ENCODE data around the gene ERGIC1.

Gene ERGIC1

DNA sequence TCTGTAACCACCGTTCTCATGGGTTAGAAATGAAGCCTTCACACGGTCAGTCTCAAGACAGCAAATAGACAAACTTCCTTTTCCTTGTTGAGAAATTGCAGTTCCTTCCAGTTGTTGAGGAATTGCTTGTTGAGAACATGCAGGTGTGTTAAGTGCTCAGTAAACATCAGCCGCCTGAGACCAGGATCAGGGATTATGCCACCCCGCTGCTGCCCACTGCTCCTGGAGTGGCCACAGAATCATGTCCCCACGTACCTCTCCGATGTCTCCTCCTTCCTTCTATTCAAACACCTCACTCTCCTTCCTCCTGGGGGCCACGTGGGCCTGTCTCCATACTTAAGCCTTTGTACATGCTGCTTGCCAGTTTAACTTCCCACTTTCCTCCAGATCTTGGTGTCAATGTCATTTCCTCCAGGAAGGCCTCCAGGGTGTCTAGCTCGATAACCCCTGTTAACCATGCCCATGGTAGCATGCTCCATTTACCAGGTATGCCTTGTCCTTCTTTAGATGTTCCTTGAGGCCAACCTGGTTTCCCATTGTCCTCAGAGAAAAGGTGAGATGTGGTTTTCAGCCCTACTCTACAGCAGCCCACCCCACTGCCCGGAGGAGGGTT, 91.4 kb downstream of the ERGIC1 start:
- ATAC-seq, result no peak

DNA sequence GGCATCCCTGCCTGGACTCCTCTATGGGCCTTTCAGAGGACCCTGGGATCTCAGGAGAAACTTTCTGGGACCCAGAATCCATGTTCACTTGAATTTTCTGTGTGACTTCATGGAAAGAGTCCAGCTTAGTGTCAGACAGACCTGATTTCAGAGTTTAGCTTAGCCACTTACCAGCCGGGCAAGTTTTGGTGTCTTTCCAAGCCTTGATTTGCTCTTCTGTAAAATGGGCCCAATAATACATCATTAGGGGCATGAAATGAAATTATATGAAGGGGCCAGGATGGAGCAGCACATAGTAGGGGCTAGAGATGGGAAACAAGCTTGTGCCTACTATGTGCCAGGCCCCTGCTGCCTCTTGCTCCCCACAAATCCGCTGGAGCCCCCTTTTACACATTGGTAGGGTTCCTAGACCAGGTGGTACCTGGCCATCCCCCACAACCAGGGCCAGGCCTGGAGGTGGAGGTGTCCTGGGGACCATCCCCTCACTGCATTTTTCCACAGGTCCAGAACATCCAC, 92.0 kb downstream of the ERGIC1 start:
- no peak for ATAC-seq

DNA sequence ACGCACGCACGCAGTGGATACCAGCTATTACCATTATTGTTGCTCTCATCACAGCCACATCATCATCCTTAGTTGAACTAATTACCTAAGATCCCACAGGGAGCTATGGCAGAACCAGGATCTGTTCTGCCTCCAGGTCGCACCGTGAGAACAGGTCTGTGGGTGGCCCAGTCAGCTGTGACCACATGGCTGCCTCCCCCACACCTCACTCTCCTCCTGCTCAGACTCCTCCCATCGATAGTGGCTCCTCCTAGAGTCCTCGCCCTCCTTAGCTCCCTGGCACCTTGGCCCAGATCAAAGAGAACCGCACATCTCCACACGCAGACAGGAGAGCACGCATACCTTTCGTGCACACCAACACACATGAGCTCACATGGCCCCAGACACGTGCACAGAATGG, 92.7 kb downstream of the ERGIC1 start:
- ATAC-seq, result no peak

DNA sequence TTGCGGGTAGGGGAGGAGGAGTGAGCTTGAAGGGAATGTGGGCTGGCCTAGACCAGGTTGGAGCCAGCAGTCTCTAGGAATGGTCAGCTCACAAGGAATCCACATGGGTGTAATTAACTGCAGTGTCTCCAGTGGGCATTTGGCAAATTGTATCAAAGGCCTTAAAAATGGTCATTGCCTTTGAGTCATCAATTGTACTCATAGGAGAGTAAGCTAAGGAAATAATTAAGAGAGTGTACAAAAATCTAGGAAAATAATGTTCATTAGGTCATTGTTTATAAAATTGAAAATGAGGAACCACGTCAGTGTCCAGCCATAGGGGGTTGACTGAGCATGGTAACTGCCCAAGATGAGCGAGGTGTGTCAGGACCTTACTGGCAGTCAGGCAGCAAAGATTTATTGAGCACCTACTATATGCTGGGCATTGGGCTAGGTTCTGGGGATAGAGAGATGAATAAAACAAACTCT, 95.4 kb downstream of the ERGIC1 start:
- ATAC-seq, result no peak

DNA sequence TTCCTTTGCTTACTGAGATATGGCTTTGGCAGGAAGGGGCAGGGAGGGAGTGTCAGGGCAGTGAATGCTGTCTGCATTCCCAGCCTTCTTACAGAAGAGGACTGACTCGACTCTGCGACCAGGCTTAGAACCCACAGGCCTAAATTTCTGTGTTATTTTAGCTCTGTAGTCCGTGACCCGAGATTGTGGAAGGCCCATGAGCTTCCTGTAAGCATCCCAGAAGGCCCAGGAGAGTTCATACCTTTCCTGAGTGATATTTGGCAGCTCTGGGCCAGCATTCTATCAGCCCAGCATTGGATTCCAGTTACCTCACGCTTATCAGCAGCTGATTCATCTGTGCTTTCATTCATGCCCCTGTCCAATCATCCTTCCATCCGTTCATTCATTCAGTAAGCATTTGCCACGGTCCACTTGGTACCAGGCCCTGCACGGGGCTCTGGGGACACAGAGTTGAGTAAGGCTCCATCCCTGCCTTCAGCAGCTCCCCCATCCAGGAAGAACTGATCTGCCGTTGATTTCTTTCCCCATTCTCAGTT, 97.0 kb downstream of the ERGIC1 start:
- ATAC-seq, result no peak

DNA sequence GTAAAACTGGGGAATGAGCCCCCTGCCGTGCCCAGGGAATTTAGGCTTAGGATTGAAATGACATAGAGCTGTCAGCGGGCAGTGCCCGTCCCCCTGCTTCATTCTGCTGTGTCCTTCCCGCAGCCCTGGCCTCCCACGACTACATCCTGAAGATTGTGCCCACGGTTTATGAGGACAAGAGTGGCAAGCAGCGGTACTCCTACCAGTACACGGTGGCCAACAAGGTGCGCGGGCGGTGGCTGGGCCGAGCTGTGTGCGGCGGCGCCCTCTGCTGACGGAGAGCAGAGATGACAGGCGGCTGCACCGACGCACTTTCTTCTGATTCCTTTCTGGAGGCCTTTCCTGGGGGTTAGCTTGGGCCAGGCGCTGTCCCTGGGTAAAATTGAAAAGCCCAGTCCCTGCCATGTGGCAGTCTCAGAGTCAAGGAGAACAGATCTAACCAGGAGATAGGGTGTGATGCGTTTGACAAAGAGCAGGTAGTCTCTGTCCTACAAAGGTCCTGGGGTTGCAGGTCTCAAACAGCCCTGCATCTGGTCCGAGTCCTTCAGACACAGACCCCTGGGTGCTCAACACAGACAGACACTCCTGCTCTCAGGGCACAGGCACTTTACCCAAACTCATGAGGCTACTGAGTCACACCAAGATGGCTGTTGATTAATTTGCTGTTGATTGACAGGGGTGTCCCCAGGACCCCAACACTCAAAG, 98.4 kb downstream of the ERGIC1 start:
- peak; percentile 83 to 89 for ATAC-seq

DNA sequence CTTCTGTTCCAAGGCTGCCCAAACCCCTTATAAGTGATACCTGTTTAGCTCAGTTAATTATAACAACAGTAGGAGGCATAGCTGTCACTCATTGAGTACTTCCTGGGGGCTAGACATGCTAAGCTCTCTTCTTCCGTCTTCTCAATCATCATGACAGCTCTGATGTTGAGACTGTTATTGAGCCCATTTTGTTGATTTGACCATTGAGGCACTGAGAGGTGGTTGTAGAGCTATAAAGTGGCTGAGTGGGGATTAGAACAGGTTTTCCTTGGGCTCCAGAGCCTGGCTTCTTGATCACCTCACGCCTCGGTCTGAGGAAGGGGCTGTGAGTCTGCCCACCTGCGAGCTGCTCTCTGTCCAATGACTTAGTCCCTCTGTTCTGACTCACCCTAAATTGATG, 99.2 kb downstream of the ERGIC1 start:
- ATAC-seq, result no peak

DNA sequence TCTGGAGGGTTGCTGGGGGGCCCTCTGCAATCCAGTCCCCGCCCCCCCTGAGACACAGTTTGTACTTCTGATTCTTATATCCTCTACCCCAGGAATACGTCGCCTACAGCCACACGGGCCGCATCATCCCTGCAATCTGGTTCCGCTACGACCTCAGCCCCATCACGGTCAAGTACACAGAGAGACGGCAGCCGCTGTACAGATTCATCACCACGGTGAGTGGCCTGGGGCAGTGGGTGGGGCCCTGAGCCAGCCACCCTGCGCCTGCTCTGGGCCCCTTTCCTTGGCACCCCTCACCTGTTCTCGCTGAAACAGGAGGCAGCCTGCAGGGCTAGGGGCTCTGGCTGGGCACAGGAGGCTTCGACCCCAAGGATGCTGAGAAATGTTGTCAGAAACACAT, 101.0 kb downstream of the ERGIC1 start:
- ATAC-seq, result no peak

DNA sequence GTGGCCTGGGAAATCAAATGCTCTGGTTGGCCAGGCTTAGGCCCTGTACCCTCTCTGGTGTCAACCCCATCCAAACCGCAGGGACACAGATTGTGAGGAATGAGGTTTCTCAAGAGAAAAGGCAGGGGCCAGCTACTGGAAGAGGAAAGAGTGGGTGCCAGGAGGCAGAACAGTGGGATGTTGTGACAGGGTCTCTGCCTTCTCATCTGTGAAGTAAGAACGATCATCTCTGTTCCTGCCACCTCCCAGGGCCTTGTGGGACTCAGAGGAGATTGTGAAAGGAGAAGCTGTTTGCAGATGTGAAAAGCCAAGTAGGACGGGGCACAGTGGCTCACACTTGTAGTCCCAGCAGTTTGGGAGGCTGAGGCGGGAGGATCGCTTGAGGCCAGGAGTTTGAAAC, 102.3 kb downstream of the ERGIC1 start:
- no peak for ATAC-seq

DNA sequence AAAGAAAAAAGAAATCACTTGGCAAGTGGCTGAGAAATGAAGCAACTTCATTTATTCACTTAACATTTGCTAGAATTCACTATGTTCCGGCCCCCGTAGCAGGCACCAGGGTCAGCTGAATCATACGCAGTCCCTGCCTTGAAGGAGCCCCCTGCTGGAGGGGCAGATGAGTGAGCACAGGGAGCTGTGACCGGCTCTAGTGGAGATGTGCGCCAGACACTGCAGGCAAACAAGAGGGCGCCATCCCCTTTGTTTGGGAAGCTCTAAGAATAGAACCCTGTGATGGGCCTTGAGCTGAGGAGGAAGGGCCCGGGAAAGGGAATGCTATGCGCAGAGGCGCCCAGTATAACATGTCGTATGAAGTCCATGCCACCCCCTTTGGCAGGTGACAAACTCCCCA, 105.0 kb downstream of the ERGIC1 start:
- no peak for ATAC-seq

DNA sequence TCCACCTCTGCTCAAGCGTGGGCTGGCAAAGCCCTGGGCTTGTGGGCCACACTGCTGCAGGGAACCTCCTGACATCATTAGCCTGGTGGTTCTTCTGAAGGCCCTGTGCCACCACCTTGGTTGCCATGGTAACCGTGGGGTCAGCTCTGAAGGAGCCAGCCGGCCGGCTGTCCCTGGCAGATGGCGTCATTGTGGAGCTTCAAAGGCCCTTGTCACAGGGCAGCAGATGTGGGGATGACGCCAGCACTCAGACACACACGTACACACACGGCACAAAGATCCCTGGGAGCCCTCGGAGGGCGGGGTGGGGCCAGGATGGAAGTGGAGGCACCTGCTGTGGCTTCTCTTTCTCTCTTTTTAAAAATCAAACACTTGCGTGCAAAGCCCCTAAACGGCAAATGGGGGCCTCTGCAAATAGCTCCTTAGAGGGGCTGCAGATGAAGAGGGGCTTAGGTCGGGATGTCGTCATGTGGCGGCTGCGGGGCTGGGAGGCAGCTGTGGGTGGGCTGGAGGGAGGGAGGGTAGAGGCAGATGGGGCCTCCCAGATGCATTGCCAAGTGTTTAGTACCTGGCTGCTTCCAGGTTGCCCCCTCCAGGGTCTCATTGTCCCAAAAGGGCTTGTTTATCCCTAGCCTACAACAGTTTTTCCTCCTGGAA, 105.7 kb downstream of the ERGIC1 start:
- ATAC-seq, result no peak

DNA sequence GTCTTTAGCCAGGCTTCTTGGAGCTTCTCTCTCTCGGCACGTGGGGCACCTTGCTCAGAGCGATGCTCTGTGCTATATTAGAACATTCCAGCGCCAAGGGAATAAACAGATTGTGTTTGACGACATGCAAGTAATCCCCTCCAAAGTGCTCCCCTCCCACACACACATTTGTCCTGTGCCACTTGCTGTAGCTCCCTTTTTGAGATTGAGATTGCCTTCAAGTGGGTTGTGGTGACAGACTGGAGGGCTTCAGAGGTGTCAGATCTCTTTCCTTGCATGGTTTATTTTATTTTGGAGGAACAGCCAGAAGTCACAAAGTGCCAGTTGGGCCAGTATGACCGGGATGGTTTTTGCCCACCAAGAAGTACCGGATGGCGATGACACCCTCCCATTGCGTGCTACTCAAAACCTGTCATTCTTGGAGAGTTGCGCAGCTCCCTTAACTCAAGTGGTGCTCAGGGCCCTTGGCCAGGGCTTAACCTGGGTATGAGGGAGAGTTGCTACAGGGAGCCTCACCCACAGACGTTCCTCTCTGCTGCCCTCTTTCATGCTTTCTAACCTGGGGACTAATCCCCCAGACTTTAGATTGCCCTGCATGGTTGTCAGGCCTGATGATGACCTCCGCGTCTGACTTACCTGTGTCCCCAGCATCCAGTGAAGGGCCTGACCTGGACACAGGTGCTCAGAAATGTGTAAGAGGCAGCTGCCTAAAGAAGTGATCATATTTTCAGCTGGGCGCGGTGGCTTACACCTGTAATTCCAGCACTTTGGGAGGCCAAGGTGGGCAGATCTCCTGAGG, 106.4 kb downstream of the ERGIC1 start:
- ATAC-seq, result no peak

DNA sequence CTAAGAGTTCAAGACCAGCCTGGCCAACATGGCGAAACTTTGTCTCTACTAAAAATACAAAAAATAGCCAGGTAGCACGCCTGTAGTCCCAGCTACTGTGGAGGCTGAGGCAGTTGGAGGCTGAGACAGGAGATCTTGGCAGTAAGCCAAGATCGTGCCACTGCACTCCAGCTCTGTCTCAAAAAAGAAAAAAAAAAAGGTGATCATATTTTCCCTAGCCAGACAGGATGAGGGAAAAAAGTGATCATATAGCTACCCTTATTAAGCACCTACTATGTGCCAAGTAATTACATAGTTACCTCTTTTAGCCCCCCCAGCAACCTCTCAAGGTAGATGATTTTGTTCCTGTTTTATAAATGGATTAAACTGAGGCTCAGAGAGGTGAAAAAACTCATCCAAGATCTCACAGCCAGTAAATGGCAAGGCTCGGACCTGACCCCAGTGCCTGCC, 107.0 kb downstream of the ERGIC1 start:
- ATAC-seq, result no peak

DNA sequence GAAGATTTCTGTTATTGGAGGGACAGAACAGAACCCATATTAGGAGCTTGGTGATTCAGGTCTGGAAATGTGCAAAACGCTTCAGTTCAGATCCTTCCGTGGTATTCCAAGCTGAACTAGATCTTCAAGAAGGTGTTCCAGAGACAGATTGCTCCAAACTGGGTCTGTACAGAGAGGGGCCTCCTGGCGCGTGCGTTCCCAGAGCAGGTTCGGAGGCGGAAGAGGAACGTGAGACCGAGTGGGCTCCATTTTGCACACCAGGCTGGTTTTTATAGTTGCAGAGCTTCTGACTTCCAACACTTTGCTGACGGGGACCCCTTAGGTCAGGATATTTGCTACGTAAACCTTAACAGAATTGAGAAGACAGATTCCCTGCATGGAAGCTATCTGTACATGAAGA, 108.5 kb downstream of the ERGIC1 start:
- no peak for ATAC-seq

DNA sequence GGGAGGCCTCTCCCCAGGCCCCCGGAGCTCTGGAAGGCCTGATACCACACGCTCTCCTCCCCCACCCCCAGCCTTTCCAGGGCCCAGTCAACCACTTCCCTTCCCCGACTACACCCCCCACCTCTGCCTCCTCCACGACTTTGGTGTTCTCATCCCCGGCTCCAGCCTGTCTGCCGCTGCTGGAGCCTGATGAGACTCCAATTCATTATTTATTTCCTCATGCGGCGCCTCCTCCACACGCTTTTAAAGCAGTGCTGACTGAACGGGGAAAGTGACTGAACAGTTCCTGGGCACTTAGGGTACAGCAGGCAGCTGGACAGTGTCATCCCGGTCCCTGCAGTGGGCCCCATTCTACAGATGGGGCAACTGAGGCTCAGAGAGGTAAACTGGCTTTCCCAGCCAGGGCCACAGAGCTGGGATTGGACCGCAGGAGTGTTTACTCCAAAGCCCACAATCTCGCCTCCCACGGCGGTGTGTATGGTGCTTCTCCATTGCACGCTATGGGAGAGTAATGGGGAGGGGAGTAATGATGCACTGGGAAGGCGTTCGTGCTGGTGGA, 109.3 kb downstream of the ERGIC1 start:
- ATAC-seq, result no peak

DNA sequence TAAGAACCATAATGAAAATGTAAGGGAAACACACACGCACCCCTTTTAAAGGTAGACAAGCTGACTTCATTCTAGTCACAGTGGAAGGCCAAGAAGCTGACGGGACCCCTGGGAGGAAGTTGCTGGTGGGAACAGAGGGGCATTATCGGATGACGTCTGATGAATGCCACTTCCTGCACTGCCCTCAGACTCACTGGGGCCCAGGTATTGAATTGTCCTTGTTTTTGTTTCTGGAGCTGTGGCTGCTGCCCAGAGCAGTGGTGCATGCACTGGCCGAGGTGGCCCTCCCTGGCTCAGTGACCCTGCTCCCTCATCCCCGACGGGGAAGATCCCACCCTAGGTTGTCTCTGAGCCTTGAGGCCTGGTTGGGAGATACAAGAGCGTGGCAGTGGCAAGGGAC, 109.9 kb downstream of the ERGIC1 start:
- no peak for ATAC-seq

DNA sequence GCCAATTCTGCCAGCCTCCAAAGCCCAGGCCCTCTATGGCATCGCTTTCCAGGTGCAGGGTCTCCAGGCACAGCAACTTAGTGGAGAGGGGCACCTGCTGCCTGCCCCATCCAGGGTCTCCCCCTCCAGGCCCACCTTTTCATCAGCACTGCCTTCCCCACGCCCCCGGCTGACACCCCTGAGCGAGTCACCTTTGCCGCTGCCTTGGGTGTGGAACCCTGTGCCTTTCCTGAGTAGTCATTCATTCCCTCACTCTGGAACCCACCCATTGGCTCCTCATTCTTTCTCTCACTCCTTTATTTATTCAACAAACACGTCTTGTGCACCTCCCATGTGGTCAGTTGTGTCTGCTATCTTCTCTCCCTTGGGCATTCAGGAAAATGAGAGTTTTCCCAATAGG, 110.7 kb downstream of the ERGIC1 start:
- ATAC-seq, result no peak

DNA sequence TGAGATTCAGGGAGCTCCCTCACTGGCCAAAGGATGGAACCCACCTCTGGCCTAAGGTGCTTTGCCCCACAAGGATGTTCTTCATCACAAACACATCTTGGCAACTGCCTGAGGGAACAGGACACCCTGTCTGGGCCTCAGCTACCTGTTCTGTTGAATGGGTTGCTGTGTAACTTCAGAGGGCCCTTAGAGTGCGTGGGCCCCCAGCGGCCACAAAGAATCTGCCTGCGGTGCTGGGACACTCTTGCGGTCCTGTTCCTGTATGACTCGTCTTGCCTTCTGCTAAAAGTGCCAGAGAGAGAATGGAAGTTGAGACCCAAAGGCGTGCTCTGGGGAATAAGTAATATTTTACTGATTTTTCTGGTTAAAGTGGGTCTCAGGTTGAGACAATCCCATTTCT, 111.1 kb downstream of the ERGIC1 start:
- no peak for ATAC-seq

DNA sequence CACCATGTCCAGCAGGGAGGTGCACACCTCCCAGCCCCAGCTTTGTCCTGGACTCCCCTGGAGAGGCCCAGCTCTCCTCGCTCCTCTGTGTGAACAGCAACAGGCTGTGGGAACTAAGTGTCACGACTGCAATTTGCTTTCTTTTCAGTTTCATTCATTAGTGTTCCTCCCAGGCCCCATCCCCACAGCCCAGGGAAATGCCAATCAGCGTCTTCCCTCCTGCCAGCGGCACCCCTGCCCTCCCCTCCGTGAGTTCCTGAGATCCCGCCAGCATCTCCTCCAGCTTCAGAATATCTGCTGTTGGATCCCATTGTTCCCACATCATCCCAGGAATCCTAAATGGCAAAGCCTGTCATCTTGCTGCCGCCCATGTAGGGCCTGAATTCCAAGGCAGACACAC, 112.1 kb downstream of the ERGIC1 start:
- ATAC-seq, result no peak

DNA sequence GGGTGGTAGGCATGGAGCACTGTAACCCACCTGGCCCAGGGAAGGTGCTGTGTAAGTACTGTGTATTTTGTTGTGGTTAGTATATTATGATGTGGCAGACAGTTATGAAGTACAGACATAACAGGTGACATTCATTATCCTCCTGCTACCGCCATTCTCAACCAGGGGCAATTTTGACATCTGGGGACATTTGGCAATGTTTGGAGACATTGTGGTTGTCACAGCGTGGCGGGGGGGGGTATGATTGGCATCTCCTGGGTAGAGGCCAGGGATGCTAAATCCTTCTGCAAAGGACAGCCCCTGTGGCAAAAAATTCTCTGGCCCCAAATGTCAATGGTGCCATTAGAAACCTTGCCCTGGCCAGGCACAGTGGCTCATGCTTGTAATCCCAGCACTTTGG, 115.4 kb downstream of the ERGIC1 start:
- no peak for ATAC-seq

DNA sequence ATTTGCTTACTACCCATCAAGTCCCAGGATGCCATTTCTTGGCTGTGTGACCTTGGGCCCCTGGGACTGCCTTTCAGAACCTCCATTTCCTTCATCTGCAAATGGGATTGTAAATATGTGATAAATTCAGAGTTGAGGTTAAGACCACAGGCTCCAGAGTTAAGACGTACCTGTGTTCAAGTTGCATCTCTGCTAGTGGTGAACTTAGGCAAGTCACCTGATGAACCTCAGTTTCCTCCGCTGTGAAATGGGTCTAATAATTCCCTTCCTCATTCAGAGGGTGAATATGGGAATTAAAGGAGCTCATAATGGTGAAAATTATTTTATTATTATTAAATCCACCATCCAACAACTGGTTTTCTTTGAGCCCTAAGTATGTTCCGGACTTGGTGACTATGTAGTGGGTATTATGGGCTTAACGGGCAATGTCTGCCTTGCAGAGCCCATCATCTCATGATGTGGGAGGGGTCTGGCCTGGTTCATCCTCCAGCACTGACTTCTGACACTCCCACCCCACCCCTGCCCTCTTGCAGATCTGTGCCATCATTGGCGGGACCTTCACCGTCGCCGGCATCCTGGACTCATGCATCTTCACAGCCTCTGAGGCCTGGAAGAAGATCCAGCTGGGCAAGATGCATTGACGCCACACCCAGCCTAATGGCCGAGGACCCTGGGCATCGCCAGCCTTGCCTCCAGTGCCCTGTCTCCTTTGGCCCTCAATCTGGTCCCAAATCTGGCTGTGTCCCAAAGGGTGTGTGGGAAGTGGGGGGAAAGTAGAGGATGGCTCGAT, 116.3 kb downstream of the ERGIC1 start:
- ATAC-seq, result no peak

Data from activated CD4-positive, CD25-positive, alpha-beta regulatory T cell treated with anti-CD3 and anti-CD28 coated beads, Interleukin-2, amount 50 U/mL, for 24 hours (primary cell).